Astrocyte of the spinal cord (primary cell): ENCODE results near the gene MEOX1.

Experiments
- DNase-seq: peaks from one replicate; pipeline ENCODE4 v3.0.0; 2011; ENCODE audit warnings: low read depth, low spot score
- H3K4me3 ChIP-seq: 2 replicates; pipeline ENCODE4 v1.5.1; 2011; ENCODE audit warnings: low read depth, mild to moderate bottlenecking, low read length, moderate library complexity
- in situ Hi-C: cut with HindIII; loops from 2 replicates; pipeline ENCODE4 v1.10.0; 2017; ENCODE audit warnings: low sequenced_read_pairs
- TF ChIP-seq, protein P1 (sequence below): IDR thresholded peaks from 2 replicates; pipeline ENCODE4 v1.5.1; 2012; ENCODE audit warnings: low read depth, mild to moderate bottlenecking, low read length, inconsistent platforms

The MEOX1 gene

DNA sequence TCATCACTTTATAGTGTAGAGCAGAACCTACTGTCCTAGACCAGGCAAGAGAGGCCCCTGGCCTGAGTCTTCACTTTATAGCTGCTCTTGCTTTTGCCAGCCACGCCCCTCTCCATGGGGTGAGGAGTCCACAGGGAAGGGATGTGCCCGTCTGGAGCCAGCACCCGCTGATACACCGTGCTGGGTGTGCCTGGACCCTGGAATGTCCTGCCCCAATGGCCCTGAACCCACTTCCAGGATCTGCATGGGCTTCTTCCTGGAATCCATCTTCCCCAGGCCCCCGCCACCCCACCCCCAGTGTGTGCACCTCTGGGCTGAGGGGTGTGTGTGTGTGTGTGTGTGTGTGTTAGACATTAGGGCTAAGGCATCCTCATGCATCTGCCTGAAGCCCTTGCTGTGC, 44.9 kb downstream of the MEOX1 start:
- in situ Hi-C loops = no loop called here
- H3K4me3 ChIP-seq = no peak overlapping the region
- TF ChIP-seq, protein P1, sequence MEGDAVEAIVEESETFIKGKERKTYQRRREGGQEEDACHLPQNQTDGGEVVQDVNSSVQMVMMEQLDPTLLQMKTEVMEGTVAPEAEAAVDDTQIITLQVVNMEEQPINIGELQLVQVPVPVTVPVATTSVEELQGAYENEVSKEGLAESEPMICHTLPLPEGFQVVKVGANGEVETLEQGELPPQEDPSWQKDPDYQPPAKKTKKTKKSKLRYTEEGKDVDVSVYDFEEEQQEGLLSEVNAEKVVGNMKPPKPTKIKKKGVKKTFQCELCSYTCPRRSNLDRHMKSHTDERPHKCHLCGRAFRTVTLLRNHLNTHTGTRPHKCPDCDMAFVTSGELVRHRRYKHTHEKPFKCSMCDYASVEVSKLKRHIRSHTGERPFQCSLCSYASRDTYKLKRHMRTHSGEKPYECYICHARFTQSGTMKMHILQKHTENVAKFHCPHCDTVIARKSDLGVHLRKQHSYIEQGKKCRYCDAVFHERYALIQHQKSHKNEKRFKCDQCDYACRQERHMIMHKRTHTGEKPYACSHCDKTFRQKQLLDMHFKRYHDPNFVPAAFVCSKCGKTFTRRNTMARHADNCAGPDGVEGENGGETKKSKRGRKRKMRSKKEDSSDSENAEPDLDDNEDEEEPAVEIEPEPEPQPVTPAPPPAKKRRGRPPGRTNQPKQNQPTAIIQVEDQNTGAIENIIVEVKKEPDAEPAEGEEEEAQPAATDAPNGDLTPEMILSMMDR = no peak
- DNase-seq = no peak

DNA sequence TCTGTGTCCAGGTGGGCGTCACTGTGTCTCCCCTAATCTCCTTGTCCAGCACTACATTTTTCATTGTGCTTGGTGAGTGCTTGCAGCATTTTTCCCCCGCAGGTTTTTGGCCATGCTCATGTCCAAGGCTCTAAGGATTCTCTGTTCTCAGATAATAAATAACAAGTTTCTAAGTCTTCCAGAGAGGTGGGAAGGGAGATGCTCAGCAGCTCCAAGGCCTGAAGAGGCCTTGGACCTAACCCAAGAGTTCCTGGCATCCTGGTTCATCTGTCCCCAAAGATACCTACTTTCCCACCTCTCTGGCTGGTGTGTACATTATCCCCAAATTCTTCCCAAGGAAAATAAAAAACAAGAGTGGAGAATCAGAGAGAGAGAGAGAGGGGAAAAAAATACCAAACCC, 45.3 kb downstream of the MEOX1 start:
- TF ChIP-seq, protein P1 = no peak
- in situ Hi-C loops = no loop called here
- H3K4me3 ChIP-seq = no peak overlapping the region
- no peak for DNase-seq

DNA sequence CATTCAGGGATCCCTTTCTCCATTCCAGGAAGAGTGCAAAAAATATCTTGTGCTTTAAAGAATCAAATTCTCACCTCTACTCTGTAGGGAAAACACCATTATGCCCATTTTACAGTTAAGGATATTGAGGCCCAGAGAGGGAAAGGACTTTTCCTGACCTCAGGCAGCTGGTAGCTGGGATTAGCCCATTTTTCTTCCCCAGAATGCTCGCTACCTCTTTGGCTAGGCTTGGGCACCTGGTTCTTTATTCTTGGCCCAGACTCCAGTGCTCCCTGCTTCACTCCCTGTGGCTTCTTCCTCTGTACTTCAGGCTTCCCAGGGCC, 45.7 kb downstream of the MEOX1 start:
- in situ Hi-C loops = no loop called here
- no peak for DNase-seq
- no peak overlapping the region for H3K4me3 ChIP-seq
- TF ChIP-seq, protein P1 = no peak

DNA sequence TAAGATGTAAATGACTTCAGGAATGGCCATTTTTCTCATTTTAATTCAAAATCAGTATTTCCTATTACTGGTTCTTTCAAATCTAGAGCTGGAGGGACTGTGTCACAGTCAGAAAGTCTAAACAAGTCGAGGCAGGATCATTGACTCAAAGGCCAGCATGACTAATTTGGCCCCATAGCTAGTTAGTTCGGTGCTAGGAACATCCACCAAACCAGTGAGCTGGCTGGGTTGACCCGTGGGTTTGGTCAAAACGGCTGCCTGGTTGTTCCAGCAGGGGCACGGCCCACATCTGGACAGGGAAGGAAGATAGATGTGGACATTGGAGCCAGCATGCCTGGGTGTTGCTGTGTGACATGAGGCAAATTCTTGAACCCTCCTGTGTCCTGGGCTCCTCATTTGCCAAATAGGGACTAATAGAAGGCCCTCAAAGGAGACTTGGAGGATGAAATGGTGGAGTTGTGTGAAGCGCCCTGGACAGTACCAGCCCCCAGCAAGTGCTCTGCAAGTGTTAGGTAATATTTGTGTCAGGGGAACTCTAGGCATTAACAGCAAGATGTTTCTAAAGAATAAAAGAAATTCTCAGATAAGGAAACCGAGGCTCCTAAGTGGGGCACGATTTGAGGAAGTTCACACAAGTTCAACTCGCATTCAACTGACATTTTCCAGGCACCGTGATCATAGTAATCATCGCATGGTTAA, 46.2 kb downstream of the MEOX1 start:
- TF ChIP-seq, protein P1 = no peak
- no peak for DNase-seq
- in situ Hi-C loops = no loop called here
- no peak overlapping the region for H3K4me3 ChIP-seq

DNA sequence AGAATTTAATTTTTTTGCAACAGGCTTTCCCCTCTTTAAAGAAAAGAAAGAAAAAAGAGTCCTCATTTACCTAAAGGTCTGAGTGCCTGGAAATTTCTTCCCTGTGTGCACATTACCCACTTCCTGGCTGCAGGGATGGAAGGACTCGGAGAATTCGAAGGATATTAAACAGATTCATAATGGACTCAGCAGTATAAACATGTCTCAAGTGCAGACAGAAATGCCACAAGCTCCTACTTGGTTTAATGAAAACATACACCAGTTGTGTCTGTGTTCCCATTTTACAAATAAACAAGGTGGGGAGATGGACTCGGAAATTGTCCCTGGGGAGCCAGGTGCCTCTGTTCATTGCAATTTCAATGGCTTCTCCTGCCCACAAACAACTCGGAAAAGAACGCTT, 47.2 kb downstream of the MEOX1 start:
- TF ChIP-seq, protein P1 = no peak
- DNase-seq = no peak
- no peak overlapping the region for H3K4me3 ChIP-seq
- in situ Hi-C loops = no loop called here

DNA sequence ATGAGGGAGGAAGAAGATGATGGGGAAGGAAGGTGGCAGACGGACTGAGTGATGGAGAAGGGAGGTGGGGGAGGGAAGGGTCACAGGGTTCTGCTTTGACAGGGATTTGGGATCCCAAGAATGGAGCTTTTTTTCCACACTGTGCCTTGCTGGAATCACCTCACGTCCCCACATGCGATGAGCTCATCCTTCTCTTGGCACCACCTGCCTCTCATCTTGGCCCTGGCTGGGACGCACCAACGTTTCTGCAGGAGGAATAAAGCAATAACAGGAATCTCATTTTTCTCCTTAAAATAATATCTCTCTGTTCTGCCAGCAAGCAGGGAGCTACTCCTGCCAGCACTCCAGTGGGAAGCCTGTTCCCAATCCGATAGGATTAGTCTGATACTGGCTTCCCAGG, 47.8 kb downstream of the MEOX1 start:
- no peak for DNase-seq
- TF ChIP-seq, protein P1 = no peak
- no peak overlapping the region for H3K4me3 ChIP-seq
- in situ Hi-C loops = no loop called here

DNA sequence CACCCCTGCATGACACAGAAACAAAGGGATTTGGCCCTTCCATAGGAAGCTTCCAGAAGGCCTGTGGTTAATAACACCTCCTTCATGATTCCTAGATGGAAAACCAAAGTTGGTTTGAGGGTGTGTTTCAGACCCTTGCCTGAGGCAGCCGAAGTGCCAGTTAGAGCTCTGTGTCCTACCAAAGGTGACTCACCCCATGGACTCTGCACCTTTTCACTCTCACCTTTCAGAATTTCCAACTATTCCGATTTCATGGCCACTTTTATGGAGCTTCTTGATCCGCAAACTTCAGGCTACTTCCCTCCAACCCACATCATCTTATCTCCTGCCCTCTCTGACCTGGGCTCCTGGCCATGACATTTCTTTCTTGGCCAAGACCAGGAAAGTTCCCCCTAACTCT, 49.2 kb downstream of the MEOX1 start:
- DNase-seq = no peak
- in situ Hi-C loops = no loop called here
- no peak overlapping the region for H3K4me3 ChIP-seq
- TF ChIP-seq, protein P1 = no peak
